ENCODE results near the gene E2F6. TPM values are rescaled to one million over a fixed set of nuclear protein-coding genes. Genes with fewer than 3 reads are reported as not detected.
A peak's percentile ranks its signal among the peaks of the same experiment; 100 is the strongest.

Gene E2F6
- total RNA-seq, 4 donors from 2014 or later = 29.4 to 46.1 (median 36.2) TPM

DNA sequence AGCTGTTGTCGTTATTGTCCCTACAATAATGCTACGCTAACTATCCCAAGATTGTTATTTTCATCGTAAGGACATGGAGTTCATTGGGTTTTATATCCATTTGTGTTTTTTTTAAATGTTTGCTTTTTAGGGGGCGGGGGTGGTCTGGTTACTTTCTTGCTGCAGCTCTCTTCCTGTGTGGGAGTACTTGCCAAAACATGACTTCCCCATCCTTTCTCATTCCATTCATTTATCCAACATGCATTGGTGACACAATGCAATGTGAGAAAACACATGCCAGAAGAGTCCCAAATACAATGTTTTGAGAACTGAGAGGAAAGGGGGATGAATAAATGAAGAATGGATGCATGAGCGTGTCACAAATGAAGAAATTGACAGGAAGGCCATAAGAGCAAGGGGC, 55.9 kb downstream of the E2F6 start:
- Histone ChIP-seq H3K4me3 (no peak overlapping the region), H3K27me3 (no peaks in the 10 kb centered on the region), H3K27ac (no peak overlapping the region), H3K36me3 (no peaks in the 10 kb centered on the region), H3K9me3 (no peaks in the 10 kb centered on the region), H3K4me1 (peaks cover 18 to 35% of the 10 kb centered on the region in 2 donors)
- ATAC-seq (no peak), DNase-seq (no peak)
- in situ Hi-C loops (cut with MboI; ENCODE audit: low sequenced_read_pairs in 4 of 4) (loop anchor here in 3 of 4 donors (5.0 to 25.0 kb wide), 4 partner anchors 173 to 573 kb away; a partner anchor contains a TSS), intact Hi-C loops (cut with DNase I; ENCODE audit: low total_unique reads) (loop anchor here (2.0 kb wide), 1 partner anchor 277 kb away; a partner anchor contains a TSS)
- TF ChIP-seq POLR2A (IDR thresholded peaks at IDR 0.05) = no peak
- TF ChIP-seq, protein P1, sequence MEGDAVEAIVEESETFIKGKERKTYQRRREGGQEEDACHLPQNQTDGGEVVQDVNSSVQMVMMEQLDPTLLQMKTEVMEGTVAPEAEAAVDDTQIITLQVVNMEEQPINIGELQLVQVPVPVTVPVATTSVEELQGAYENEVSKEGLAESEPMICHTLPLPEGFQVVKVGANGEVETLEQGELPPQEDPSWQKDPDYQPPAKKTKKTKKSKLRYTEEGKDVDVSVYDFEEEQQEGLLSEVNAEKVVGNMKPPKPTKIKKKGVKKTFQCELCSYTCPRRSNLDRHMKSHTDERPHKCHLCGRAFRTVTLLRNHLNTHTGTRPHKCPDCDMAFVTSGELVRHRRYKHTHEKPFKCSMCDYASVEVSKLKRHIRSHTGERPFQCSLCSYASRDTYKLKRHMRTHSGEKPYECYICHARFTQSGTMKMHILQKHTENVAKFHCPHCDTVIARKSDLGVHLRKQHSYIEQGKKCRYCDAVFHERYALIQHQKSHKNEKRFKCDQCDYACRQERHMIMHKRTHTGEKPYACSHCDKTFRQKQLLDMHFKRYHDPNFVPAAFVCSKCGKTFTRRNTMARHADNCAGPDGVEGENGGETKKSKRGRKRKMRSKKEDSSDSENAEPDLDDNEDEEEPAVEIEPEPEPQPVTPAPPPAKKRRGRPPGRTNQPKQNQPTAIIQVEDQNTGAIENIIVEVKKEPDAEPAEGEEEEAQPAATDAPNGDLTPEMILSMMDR (IDR thresholded peaks at IDR 0.05 in 4 of 5, conservative IDR thresholded peaks at IDR 0.05 in 1 of 5) = no peak

GRCh38 chr2:11409572-11409959, 56.4 kb downstream of the E2F6 start:
- Histone ChIP-seq H3K27me3 (no peaks in the 10 kb centered on the region), H3K36me3 (no peaks in the 10 kb centered on the region), H3K9me3 (no peaks in the 10 kb centered on the region), H3K4me3 (no peak overlapping the region), H3K27ac (peak overlapping the region in 1 of 4 donors; percentile 6), H3K4me1 (peaks cover 24 to 41% of the 10 kb centered on the region in 2 donors)
- DNase-seq = no peak
- ATAC-seq = no peak
- in situ Hi-C loops (cut with MboI; ENCODE audit: low sequenced_read_pairs in 4 of 4) = loop anchor here in 3 of 4 donors (10.0 to 25.0 kb wide), 4 partner anchors 65 to 572 kb away; partner anchors contain the start of gene ROCK2 (in 1 of the 3)
- intact Hi-C loops (cut with DNase I; ENCODE audit: low total_unique reads) = no loop called here
- TF ChIP-seq POLR2A (IDR thresholded peaks at IDR 0.05) = no peak
- TF ChIP-seq, protein P1 (IDR thresholded peaks at IDR 0.05 in 4 of 5, conservative IDR thresholded peaks at IDR 0.05 in 1 of 5) = no peak

DNA sequence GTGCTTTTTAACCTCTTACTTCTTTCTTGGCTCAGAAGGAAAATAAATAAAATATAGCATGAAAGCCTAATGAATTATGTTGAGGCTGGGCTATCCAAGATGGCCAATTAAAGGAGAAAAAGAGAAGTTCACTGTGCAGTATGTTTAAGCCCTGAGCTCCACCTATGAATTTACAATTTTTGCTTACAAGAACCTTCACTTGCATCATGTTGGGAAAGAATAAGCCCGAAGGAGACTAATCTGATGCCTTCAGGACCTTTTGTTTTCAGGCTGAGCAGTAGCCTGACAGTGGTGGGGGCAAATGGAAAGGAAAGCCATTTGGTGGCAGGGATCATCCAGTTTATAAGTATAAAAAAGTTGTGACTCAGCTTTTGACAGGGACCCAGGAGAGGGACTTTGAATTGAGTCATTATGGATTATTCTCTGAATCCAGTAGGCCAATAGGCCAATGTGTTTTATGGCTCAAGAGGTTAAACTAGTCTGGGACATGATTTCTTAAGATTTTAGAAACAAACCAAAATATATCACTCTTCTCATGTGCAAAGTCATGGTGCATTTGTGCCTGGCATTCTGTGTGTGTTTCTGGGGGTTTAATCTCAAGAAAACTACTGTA, 56.9 kb downstream of the E2F6 start:
- TF ChIP-seq POLR2A (IDR thresholded peaks at IDR 0.05) = no peak
- TF ChIP-seq, protein P1 (IDR thresholded peaks at IDR 0.05 in 4 of 5, conservative IDR thresholded peaks at IDR 0.05 in 1 of 5) = no peak
- H3K27ac ChIP-seq = peak overlapping the region in 3 of 4 donors; percentile 2 to 10 (median 6)
- intact Hi-C loops (cut with DNase I; ENCODE audit: low total_unique reads) = no loop called here

GRCh38 chr2:11407413-11407812, 58.5 kb downstream of the E2F6 start:
- no peak for TF ChIP-seq POLR2A (IDR thresholded peaks at IDR 0.05)
- TF ChIP-seq, protein P1 (IDR thresholded peaks at IDR 0.05 in 4 of 5, conservative IDR thresholded peaks at IDR 0.05 in 1 of 5) = no peak
- Histone ChIP-seq H3K9me3 (no peaks in the 10 kb centered on the region), H3K36me3 (no peaks in the 10 kb centered on the region), H3K27me3 (no peaks in the 10 kb centered on the region), H3K4me1 (peaks cover 26 to 47% of the 10 kb centered on the region in 2 donors), H3K27ac (peak overlapping the region; percentile 73 to 82 (median 80)), H3K4me3 (no peak overlapping the region)
- ATAC-seq (no peak), DNase-seq (no peak)
- in situ Hi-C loops (cut with MboI; ENCODE audit: low sequenced_read_pairs in 4 of 4) = loop anchor here in 3 of 4 donors (10.0 to 25.0 kb wide), 4 partner anchors 63 to 570 kb away; partner anchors contain the start of gene ROCK2 (in 1 of the 3)
- intact Hi-C loops (cut with DNase I; ENCODE audit: low total_unique reads) = loop anchor here (2.0 kb wide), 1 partner anchor 63 kb away; the partner anchor contains the start of gene ROCK2

More for the DNA sequence above, 56.9 kb downstream of the E2F6 start:
- H3K9me3 ChIP-seq = no peaks in the 10 kb centered on the region
- no peaks in the 10 kb centered on the region for H3K36me3 ChIP-seq
- peak; percentile 22 to 28 for ATAC-seq
- H3K4me1 ChIP-seq = peaks cover 26 to 46% of the 10 kb centered on the region in 2 donors
- in situ Hi-C loops (cut with MboI; ENCODE audit: low sequenced_read_pairs in 4 of 4) = loop anchor here in 3 of 4 donors (10.0 to 25.0 kb wide), 4 partner anchors 64 to 572 kb away; partner anchors contain the start of gene ROCK2 (in 1 of the 3)
- H3K27me3 ChIP-seq = no peaks in the 10 kb centered on the region
- no peak for DNase-seq
- H3K4me3 ChIP-seq = no peak overlapping the region
